Activated CD8-positive, alpha-beta T cell treated with anti-CD3 and anti-CD28 coated beads for 36 hours (primary cell): ENCODE results near the gene TNNT1. TPM values are rescaled to one million over a fixed set of nuclear protein-coding genes. Genes with fewer than 3 reads are reported as not detected.

Experiments used
- ATAC-seq: fragments of 200-7000 bp; cut with Tn5 transposase; one replicate; pipeline ENCODE4 v1.10.0; 2021; ENCODE audit warnings: mild to moderate bottlenecking, moderate library complexity
- CTCF ChIA-PET: fragments of 350-600 bp; sonication (Branson Sonifier 250); formaldehyde crosslinking; loops from one replicate; lab custom pipeline; 2021; ENCODE audit warnings: antibody characterized with exemption; lab: Charles Lee
- POLR2A ChIA-PET: fragments of 350-600 bp; sonication (Branson Sonifier 250); formaldehyde crosslinking; loops from one replicate; lab custom pipeline; 2021; ENCODE audit warnings: antibody characterized with exemption; lab: Charles Lee
- DNase-seq: peaks from one replicate; pipeline ENCODE4 v3.0.0-alpha.2; 2020
- H3K27ac Mint-ChIP-seq: one replicate; pipeline ENCODE4 v1.8.0; 2021; ENCODE audit warnings: mild to moderate bottlenecking, mixed read lengths
- H3K27me3 Mint-ChIP-seq: one replicate; pipeline ENCODE4 v1.8.0; 2021; ENCODE audit warnings: mixed read lengths
- H3K36me3 Mint-ChIP-seq: one replicate; pipeline ENCODE4 v1.8.0; 2021; ENCODE audit warnings: low read depth, mixed read lengths
- H3K4me1 Mint-ChIP-seq: one replicate; pipeline ENCODE4 v1.8.0; 2021; ENCODE audit warnings: low read depth, mixed read lengths
- H3K4me3 Mint-ChIP-seq: one replicate; pipeline ENCODE4 v1.8.0; 2021; ENCODE audit warnings: mild to moderate bottlenecking, moderate library complexity, mixed read lengths
- H3K9me3 Mint-ChIP-seq: one replicate; pipeline ENCODE4 v1.8.0; 2021; ENCODE audit warnings: mixed read lengths
- CTCF ChIP-seq: fragments of 200-600 bp; IDR thresholded peaks from one replicate; pipeline ENCODE4 v1.8.0; 2022; ENCODE audit warnings: antibody characterized with exemption, mild to moderate bottlenecking
- intact Hi-C: fragments of 100-400 bp; cut with micrococcal nuclease; formaldehyde crosslinking; loops from one replicate; pipeline ENCODE4 v1.10.0; 2022
- total RNA-seq, 2 experiments: library from RNA; stranded (reverse); gene quantifications; one replicate each; pipeline ENCODE4 v1.2.3, GENCODE V29; 2021

Gene TNNT1
- total RNA-seq, 2 experiments from 2014 or later = not detected

- ChIA-PET CTCF (interaction anchor here (1.8 kb wide), 1 partner anchor 17 kb away, joined by 9 read pairs; no protein-coding TSS in a partner anchor), POLR2A (no interaction called here)
- no peak for DNase-seq
- no peak overlapping the region for H3K4me3 Mint-ChIP-seq
- peaks cover 36% of the 10 kb centered on the region for H3K36me3 Mint-ChIP-seq
- H3K9me3 Mint-ChIP-seq = peaks cover 1% of the 10 kb centered on the region
- no peak overlapping the region for H3K27ac Mint-ChIP-seq
- intact Hi-C loops = no loop called here
- H3K27me3 Mint-ChIP-seq = no peaks in the 10 kb centered on the region
- H3K4me1 Mint-ChIP-seq = no peaks in the 10 kb centered on the region
- ATAC-seq = no peak
- TF ChIP-seq CTCF = no peak
Observed at GRCh38 chr19:55105237-55105636, 43.8 kb downstream of the TNNT1 start.

GRCh38 chr19:55103190-55103589 lies 45.8 kb downstream of the TNNT1 start:
- Mint-ChIP-seq H3K9me3 (peaks cover 1% of the 10 kb centered on the region), H3K4me3 (no peak overlapping the region), H3K4me1 (no peaks in the 10 kb centered on the region), H3K27ac (no peak overlapping the region), H3K27me3 (no peaks in the 10 kb centered on the region), H3K36me3 (peaks cover 32% of the 10 kb centered on the region)
- ChIA-PET POLR2A (no interaction called here), CTCF (no interaction called here)
- no peak for DNase-seq
- intact Hi-C loops = no loop called here
- ATAC-seq = no peak
- no peak for TF ChIP-seq CTCF

- H3K4me1 Mint-ChIP-seq = no peaks in the 10 kb centered on the region
- DNase-seq (no peak), ATAC-seq (no peak)
- peaks cover 1% of the 10 kb centered on the region for H3K9me3 Mint-ChIP-seq
- CTCF ChIA-PET = interaction anchor here (1.7 kb wide), 2 partner anchors 12 to 13 kb away, joined by 4 to 5 read pairs; no protein-coding TSS in a partner anchor
- peaks cover 27% of the 10 kb centered on the region for H3K36me3 Mint-ChIP-seq
- H3K27ac Mint-ChIP-seq = no peak overlapping the region
- H3K27me3 Mint-ChIP-seq = no peaks in the 10 kb centered on the region
- POLR2A ChIA-PET = no interaction called here
- TF ChIP-seq CTCF = no peak
- no peak overlapping the region for H3K4me3 Mint-ChIP-seq
- intact Hi-C loops = no loop called here
Observed at GRCh38 chr19:55101261-55101660, 47.7 kb downstream of the TNNT1 start.

GRCh38 chr19:55099557-55100506 lies 49.2 kb downstream of the TNNT1 start:
- no peak overlapping the region for H3K4me3 Mint-ChIP-seq
- POLR2A ChIA-PET = no interaction called here
- TF ChIP-seq CTCF = no peak
- DNase-seq (no peak), ATAC-seq (no peak)
- H3K27me3 Mint-ChIP-seq = no peaks in the 10 kb centered on the region
- no peak overlapping the region for H3K27ac Mint-ChIP-seq
- peaks cover 1% of the 10 kb centered on the region for H3K9me3 Mint-ChIP-seq
- CTCF ChIA-PET = interaction anchor here (1.1 to 1.4 kb wide), 2 partner anchors 12 to 61 kb away, joined by 3 read pairs; no protein-coding TSS in a partner anchor
- peaks cover 27% of the 10 kb centered on the region for H3K36me3 Mint-ChIP-seq
- intact Hi-C loops = no loop called here
- H3K4me1 Mint-ChIP-seq = no peaks in the 10 kb centered on the region
